HG02938 (cell line): Measurements from ENCODE around the gene TMEM222.

Source experiments
- ATAC-seq: cut with Tn5 transposase; IDR thresholded peaks from one replicate; pipeline ENCODE4 v1.9.1; 2021; ENCODE audit warnings: mild to moderate bottlenecking, moderate library complexity; ENCODE audit not compliant: unreplicated experiment

Gene TMEM222

GRCh38 chr1:27341525-27342252 lies 19.7 kb downstream of the TMEM222 start, which contains the start of gene SYTL1:
TSS of gene SYTL1 (plus strand) at chr1:27342022. CDS start at chr1:27345335, 3,313 bp downstream.
- ATAC-seq = no peak

GRCh38 chr1:27342391-27342777 lies 20.4 kb downstream of the TMEM222 start:
- ATAC-seq = no peak

- no peak for ATAC-seq
These were observed 21.0 kb downstream of the TMEM222 start for GRCh38 chr1:27342778-27343638.

GRCh38 chr1:27343639-27344025 lies 21.7 kb downstream of the TMEM222 start:
- ATAC-seq = no peak

GRCh38 chr1:27345272-27345671 lies 23.3 kb downstream of the TMEM222 start:
- ATAC-seq = no peak

GRCh38 chr1:27346357-27346756 lies 24.4 kb downstream of the TMEM222 start:
- no peak for ATAC-seq

GRCh38 chr1:27346991-27347624 lies 25.1 kb downstream of the TMEM222 start:
- no peak for ATAC-seq

GRCh38 chr1:27348861-27349783 lies 27.2 kb downstream of the TMEM222 start:
- no peak for ATAC-seq

- no peak for ATAC-seq
These were observed 28.1 kb downstream of the TMEM222 start for GRCh38 chr1:27349784-27350662.

- ATAC-seq = no peak
These were observed 28.9 kb downstream of the TMEM222 start for GRCh38 chr1:27350663-27351540.

GRCh38 chr1:27351541-27352107 lies 29.7 kb downstream of the TMEM222 start:
- ATAC-seq = no peak

GRCh38 chr1:27353166-27353565 lies 31.2 kb downstream of the TMEM222 start:
- no peak for ATAC-seq

GRCh38 chr1:27353629-27354028 lies 31.7 kb downstream of the TMEM222 start:
- ATAC-seq = no peak

- ATAC-seq = no peak
These were observed 33.7 kb downstream of the TMEM222 start for GRCh38 chr1:27355683-27356082.

GRCh38 chr1:27356277-27356618 lies 34.3 kb downstream of the TMEM222 start:
- no peak for ATAC-seq

GRCh38 chr1:27356619-27357280 lies 34.8 kb downstream of the TMEM222 start:
- ATAC-seq = no peak

- no peak for ATAC-seq
These were observed 35.5 kb downstream of the TMEM222 start for GRCh38 chr1:27357281-27358037.
